Activated effector memory CD4-positive, alpha-beta T cell treated with Interleukin-2 at 50 U/mL for 16 hours (primary cell): ENCODE results near the gene GATB.

Source experiments
- DNase-seq: peaks from one replicate; pipeline ENCODE4 v3.0.0-alpha.2; 2020

The GATB gene

GRCh38 chr4:151760712-151761661, at the start of gene GATB:
Gene GATB (minus strand): TSS chr4:151761007. CDS start chr4:151760982, 25 bp downstream.
- peak; percentile 89 for DNase-seq

GRCh38 chr4:151810476-151810875, 49.7 kb upstream of the GATB start:
- DNase-seq: no peak

GRCh38 chr4:151809716-151810115, 48.9 kb upstream of the GATB start:
- no peak for DNase-seq

- DNase-seq: no peak
Observed at GRCh38 chr4:151808542-151808941, 47.7 kb upstream of the GATB start.

GRCh38 chr4:151808120-151808529, 47.3 kb upstream of the GATB start:
- DNase-seq: no peak

GRCh38 chr4:151807220-151807619, 46.4 kb upstream of the GATB start:
- no peak for DNase-seq

- no peak for DNase-seq
Observed at GRCh38 chr4:151806511-151806927, 45.7 kb upstream of the GATB start.

GRCh38 chr4:151804821-151805220, 44.0 kb upstream of the GATB start:
- DNase-seq: no peak

- DNase-seq: no peak
Observed at GRCh38 chr4:151804086-151804630, 43.4 kb upstream of the GATB start.

GRCh38 chr4:151803246-151803645, 42.4 kb upstream of the GATB start:
- no peak for DNase-seq

GRCh38 chr4:151801547-151802516, 41.0 kb upstream of the GATB start:
- peak; percentile 32 for DNase-seq

GRCh38 chr4:151799417-151800012, 38.7 kb upstream of the GATB start:
- DNase-seq: no peak

GRCh38 chr4:151798678-151799416, 38.0 kb upstream of the GATB start:
- no peak for DNase-seq

- no peak for DNase-seq
Observed at GRCh38 chr4:151797853-151798252, 37.0 kb upstream of the GATB start.

- no peak for DNase-seq
Observed at GRCh38 chr4:151797131-151797530, 36.3 kb upstream of the GATB start.

GRCh38 chr4:151796106-151796505, 35.3 kb upstream of the GATB start:
- DNase-seq: no peak

- no peak for DNase-seq
Observed at GRCh38 chr4:151792995-151793394, 32.2 kb upstream of the GATB start.

GRCh38 chr4:151792530-151792929, 31.7 kb upstream of the GATB start:
- no peak for DNase-seq

GRCh38 chr4:151788021-151788420, 27.2 kb upstream of the GATB start:
- DNase-seq: no peak

GRCh38 chr4:151786158-151786495, 25.3 kb upstream of the GATB start:
- DNase-seq: no peak

- no peak for DNase-seq
Observed at GRCh38 chr4:151785484-151786157, 24.8 kb upstream of the GATB start.
